ENCODE results near the gene RIC1.

DNA sequence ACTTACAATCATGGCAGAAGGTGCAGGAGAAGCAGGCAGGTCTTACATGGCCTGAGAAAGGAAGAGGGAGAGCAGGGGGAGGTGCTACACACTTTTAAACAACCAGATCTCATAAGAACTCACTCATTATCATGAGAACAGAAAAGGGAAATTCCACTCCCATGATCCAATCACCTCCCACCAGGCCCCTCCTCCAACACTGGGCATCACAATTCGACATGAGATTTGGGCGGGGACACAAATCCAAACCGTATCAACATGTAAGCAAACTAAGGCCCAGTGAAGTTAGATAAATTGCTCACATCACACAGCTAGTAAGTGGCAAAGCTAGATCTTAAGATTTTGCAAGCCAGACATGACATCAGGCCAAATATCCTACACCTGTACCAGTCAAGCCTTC is 48.3 kb upstream of the RIC1 start:
- TF ChIP-seq CTCF (IDR thresholded peaks at IDR 0.05), result no peak
- TF ChIP-seq POLR2A (IDR thresholded peaks at IDR 0.05), result no peak
